K562 (cell line): ENCODE data around the gene CDK14. TPM values are rescaled to one million over a fixed set of nuclear protein-coding genes. Genes with fewer than 3 reads are reported as not detected.
"Not testable (repeated sequence)": the region's sequence is repeated elsewhere in the genome, so short reads cannot be mapped to it uniquely, and the experiment has no call there.

Experiments used
- ATAC-seq: fragments of 200-7000 bp; cut with Tn5 transposase; 3 replicates; pipeline ENCODE4 v1.9.1; 2020; ENCODE audit warnings: moderate library complexity
- BruUV-seq: library from RNA; stranded (reverse); fragments of 400-500 nt; replicated peaks from 2 replicates; lab custom pipeline; 2021; lab: Mats Ljungman, UMichigan
- CTCF ChIA-PET: fragments of 300-600 bp; formaldehyde crosslinking; extraction: SDS; loops from one replicate; lab custom pipeline; 2021; ENCODE audit warnings: low intra/inter-chr PET ratio; lab: Yijun Ruan, JAX
- POLR2A ChIA-PET: fragments of 300-600, 350-650 bp; sonication (Branson Sonifier 250); formaldehyde crosslinking; extraction: SDS; loops from one replicate; lab custom pipeline; 2021; ENCODE audit warnings: antibody characterized with exemption, inconsistent platforms; lab: Yijun Ruan, JAX
- DNase-seq, 4 experiments: peaks; one replicate each; pipeline versions ENCODE4 v3.0.0 to v3.0.0-alpha.2; 2011 to 2018; ENCODE audit warnings: low spot score in 3 of 4, mixed read lengths in 3 of 4; ENCODE audit errors: extremely low read depth in 1 of 4
- FAIRE-seq: peaks from 2 replicates; lab custom pipeline; 2011; peaks lifted over from hg19 to GRCh38; lab: Jason Lieb, UNC
- H2AFZ ChIP-seq: 2 replicates; pipeline ENCODE4 v1.6.0; 2011; ENCODE audit warnings: low read depth, low read length, control low read depth, inconsistent platforms
- H3K27ac ChIP-seq: fragments of 200-600 bp; 3 replicates; pipeline ENCODE4 v1.8.0; 2011; ENCODE audit warnings: low read depth, mild to moderate bottlenecking, control low read depth, inconsistent platforms, low read length, moderate library complexity, mixed read lengths; ENCODE audit errors: extremely low read depth
- H3K27me3 ChIP-seq, 2 experiments: fragments of 300-600 bp in 1 of 2; 2 replicates in 1 of 2; 3 replicates in 1 of 2; pipeline versions ENCODE4 v1.6.0 to v1.8.0; 2011; ENCODE audit warnings: inconsistent platforms in 2 of 2, low read length in 2 of 2, mild to moderate bottlenecking in 1 of 2, mixed read lengths in 1 of 2, moderate library complexity in 1 of 2; ENCODE audit not compliant: control insufficient read depth in 2 of 2, insufficient read depth in 2 of 2
- H3K36me3 ChIP-seq: fragments of 300-600 bp; 3 replicates; pipeline ENCODE4 v1.8.0; 2011; ENCODE audit warnings: mild to moderate bottlenecking, low read length, inconsistent platforms; ENCODE audit not compliant: control insufficient read depth, insufficient read depth
- H3K4me1 ChIP-seq, 2 experiments: fragments of 200-600 bp in 1 of 2; replicated peaks in 1 of 2; 2 replicates in 1 of 2; 3 replicates in 1 of 2; pipeline versions ENCODE4 v1.5.1 to v1.8.0; 2011; ENCODE audit warnings: inconsistent platforms in 2 of 2, low read length in 2 of 2, mild to moderate bottlenecking in 1 of 2, mixed read lengths in 1 of 2, moderate library complexity in 1 of 2; ENCODE audit not compliant: control insufficient read depth in 2 of 2, insufficient read depth in 2 of 2
- H3K4me2 ChIP-seq: 2 replicates; pipeline ENCODE4 v1.6.1; 2011; ENCODE audit warnings: low read length, control low read depth, inconsistent platforms, mixed read lengths; ENCODE audit not compliant: insufficient read depth
- H3K4me3 ChIP-seq: fragments of 200-600 bp; sonication (generic), shearing (Covaris generic); 2 replicates; pipeline ENCODE4 v1.5.1; 2016; ENCODE audit warnings: control low read depth, inconsistent platforms
- H3K79me2 ChIP-seq: fragments of 200-600 bp; 3 replicates; pipeline ENCODE4 v1.8.0; 2011; ENCODE audit warnings: low read length, inconsistent platforms; ENCODE audit not compliant: control insufficient read depth, insufficient read depth
- H3K9ac ChIP-seq, 2 experiments: 2 replicates each; pipeline versions ENCODE4 v1.6.0 to v1.6.1; 2011; ENCODE audit warnings: low read depth in 2 of 2, low read length in 2 of 2, control low read depth in 1 of 2, inconsistent platforms in 1 of 2, mild to moderate bottlenecking in 1 of 2, mixed read lengths in 1 of 2; ENCODE audit not compliant: insufficient read depth in 1 of 2
- H3K9me1 ChIP-seq: one replicate; pipeline ENCODE4 v1.6.0; 2011; ENCODE audit warnings: inconsistent platforms, mild to moderate bottlenecking, low read length, moderate library complexity; ENCODE audit not compliant: control insufficient read depth, insufficient read depth
- H3K9me3 ChIP-seq: replicated peaks from 2 replicates; pipeline ENCODE4 v1.5.1; 2011; ENCODE audit warnings: low read depth, low read length, inconsistent platforms; ENCODE audit not compliant: control insufficient read depth, insufficient read depth
- H4K20me1 ChIP-seq: replicated peaks from 2 replicates; pipeline ENCODE4 v1.6.1; 2011; ENCODE audit warnings: low read length, inconsistent platforms, mixed read lengths; ENCODE audit not compliant: control insufficient read depth, insufficient read depth
- ETS1 ChIP-seq: conservative IDR thresholded peaks from 2 replicates; pipeline ENCODE4 v1.6.1; 2011; ENCODE audit warnings: low read depth, mild to moderate bottlenecking, low read length; ENCODE audit not compliant: control insufficient read depth
- HIVEP1 ChIP-seq: fragments of 250-450 bp; sonication (Bioruptor Pico); IDR thresholded peaks from 2 replicates; pipeline ENCODE4 v1.4.0; 2020; ENCODE audit warnings: mild to moderate bottlenecking
- HLTF ChIP-seq: fragments of 450-650 bp; IDR thresholded peaks from 2 replicates; pipeline ENCODE4 v1.6.1; 2016
- PML ChIP-seq: IDR thresholded peaks from 2 replicates; pipeline ENCODE4 v1.6.1; 2012; ENCODE audit warnings: low read length, inconsistent platforms
- RFX7 ChIP-seq: fragments of 250-450 bp; sonication (Bioruptor Pico); IDR thresholded peaks from 2 replicates; pipeline ENCODE4 v1.5.1; 2021; ENCODE audit warnings: mild to moderate bottlenecking
- TEAD4 ChIP-seq, 2 experiments: sonication (generic) in 1 of 2; formaldehyde crosslinking in 1 of 2; IDR thresholded peaks; 2 replicates each; pipeline versions ENCODE4 v1.6.1 to v1.8.0; 2012 to 2022; ENCODE audit warnings: borderline replicate concordance in 1 of 2, inconsistent platforms in 1 of 2, low read length in 1 of 2, mild to moderate bottlenecking in 1 of 2, missing genetic modification reagents in 1 of 2
- ZFP30 ChIP-seq: fragments of 250-450 bp; sonication (Bioruptor Pico); IDR thresholded peaks from 2 replicates; pipeline ENCODE4 v1.8.0; 2022; ENCODE audit warnings: moderate library complexity, mild to moderate bottlenecking, inconsistent platforms, borderline replicate concordance
- ZNF274 ChIP-seq: IDR thresholded peaks from 2 replicates; pipeline ENCODE4 v1.6.1; 2011; ENCODE audit warnings: low read depth, mild to moderate bottlenecking, low read length, moderate library complexity, borderline replicate concordance
- ZNF639 ChIP-seq, 2 experiments: fragments of 200-800 bp in 1 of 2; sonication (Bioruptor generic) in 1 of 2; sonication (generic) in 1 of 2; formaldehyde crosslinking in 1 of 2; IDR thresholded peaks in 1 of 2; conservative IDR thresholded peaks in 1 of 2; 2 replicates each; pipeline versions ENCODE4 v1.5.0 to v1.6.1; 2016 to 2020; ENCODE audit warnings: missing compliant biosample characterization in 1 of 2, missing genetic modification characterization in 1 of 2, missing genetic modification reagents in 1 of 2
- ZSCAN29 ChIP-seq: fragments of 450-650 bp; IDR thresholded peaks from 2 replicates; pipeline ENCODE4 v1.6.1; 2017
- WGBS: fragments of 100-300 bp; shearing (Covaris generic); methylation state at CpG from one replicate; pipeline ENCODE4 v1.1.6; 2016; ENCODE audit warnings: low coverage, mixed read lengths; ENCODE audit not compliant: insufficient coverage; ENCODE audit errors: missing lambda C conversion rate; 5-methylcytosine and 5-hydroxymethylcytosine counted together
- in situ Hi-C: fragments of 300-500 bp; cut with MboI; formaldehyde crosslinking; loops from 4 replicates; pipeline ENCODE4 v1.15.0; 2018; ENCODE audit warnings: inconsistent platforms, mixed read lengths
- intact Hi-C: fragments of 100-400 bp; cut with micrococcal nuclease; formaldehyde crosslinking; loops from 2 replicates; pipeline ENCODE4 v1.14.2; 2022
- polyA plus RNA-seq, 8 experiments: library from polyadenylated mRNA; depleted of rRNA in 4 of 8; stranded (reverse) in 5 of 8; unstranded in 3 of 8; fragments of >200 nt; fragmentation: Nextera tagmentation in 2 of 8; fragmentation: Illumina TruSeq in 1 of 8; extraction: Ambion mirVana in 2 of 8; extraction: Trizol in 1 of 8; gene quantifications; 2 replicates each; pipeline versions ENCODE4 v1.2.1 to v1.2.3, GENCODE V29; 2011 to 2014; ENCODE audit warnings: inconsistent platforms in 1 of 8, missing spikeins in 1 of 8
- total RNA-seq, 7 experiments: library from RNA; depleted of rRNA in 6 of 7; stranded (reverse); fragments of >200 nt in 6 of 7; fragmentation: Illumina TruSeq in 2 of 7; extraction: Trizol in 2 of 7; gene quantifications; 2 replicates each; pipeline versions ENCODE4 v1.2.1 to v1.2.3, GENCODE V29; 2011 to 2021; ENCODE audit warnings: low replicate concordance in 1 of 7

CDK14 gene
- total and polyA plus RNA-seq, 9 of the 15 experiments (the other 6 are each of a cell fraction or from before 2014, with no cell fraction given), result 0.03 to 0.91 (median 0.16) TPM

GRCh38 chr7:90755041-90755440 is 158.9 kb downstream of the CDK14 start (continued):
- TF ChIP-seq ZNF639 (CRISPR knock-in tag; conservative IDR thresholded peaks at IDR 0.05 in 1 of 2, IDR thresholded peaks at IDR 0.05 in 1 of 2), result no peak
- TF ChIP-seq, all 486 proteins: peak for 0

- FAIRE-seq, result no peak
- H2AFZ ChIP-seq, result no peak overlapping the region
- intact Hi-C loops (no loop called here), in situ Hi-C loops (no loop called here)
- no peaks in the 10 kb centered on the region for H4K20me1 ChIP-seq
- no peaks in the 10 kb centered on the region for H3K27me3 ChIP-seq
- no peak overlapping the region for H3K4me2 ChIP-seq
- H3K79me2 ChIP-seq, result no peaks in the 10 kb centered on the region
- TF ChIP-seq ZNF274, result no peak
- no peak for TF ChIP-seq ZSCAN29
- no peak for TF ChIP-seq HLTF
- TF ChIP-seq ZFP30, result no peak
- no peak for TF ChIP-seq TEAD4 (IDR thresholded peaks at IDR 0.05; ENCODE audit: low read length)
- no peak for TF ChIP-seq TEAD4 (CRISPR knock-in tag; IDR thresholded peaks at IDR 0.05; ENCODE audit: borderline replicate concordance)
- TF ChIP-seq PML, result no peak
- TF ChIP-seq RFX7, result no peak
- no peak for TF ChIP-seq ETS1
- no peak for TF ChIP-seq HIVEP1 (CRISPR knock-in tag)
- no peaks in the 10 kb centered on the region for H3K4me1 ChIP-seq
- H3K9me1 ChIP-seq, result no peaks in the 10 kb centered on the region
- DNase-seq, result no peak
- H3K27ac ChIP-seq, result no peak overlapping the region
- H3K4me3 ChIP-seq, result no peak overlapping the region
- no peaks in the 10 kb centered on the region for H3K9me3 ChIP-seq
- POLR2A ChIA-PET, result no interaction called here
- no TSS peak for BruUV-seq
- no peak for ATAC-seq
- CTCF ChIA-PET, result no interaction called here
- no peak overlapping the region for H3K9ac ChIP-seq
- no peaks in the 10 kb centered on the region for H3K36me3 ChIP-seq
- WGBS, result 4% methylated on average over 1 of the region's 1 CpG
Measured at GRCh38 chr7:90756366-90756765, 160.2 kb downstream of the CDK14 start.

GRCh38 chr7:90757565-90757950 is 161.4 kb downstream of the CDK14 start:
- H3K4me1 ChIP-seq, H3K4me2 ChIP-seq: not testable (repeated sequence)

More at GRCh38 chr7:90757565-90757950, 161.4 kb downstream of the CDK14 start:
- H3K27ac ChIP-seq, CTCF ChIA-PET, H4K20me1 ChIP-seq, H2AFZ ChIP-seq, H3K9me3 ChIP-seq, H3K36me3 ChIP-seq, H3K27me3 ChIP-seq, intact Hi-C loops, FAIRE-seq, ATAC-seq, BruUV-seq, H3K9ac ChIP-seq, H3K4me3 ChIP-seq, DNase-seq, H3K79me2 ChIP-seq, in situ Hi-C loops, H3K9me1 ChIP-seq: not testable (repeated sequence)
- POLR2A ChIA-PET, result interaction anchor here (0.7 kb wide), 1 partner anchor 806 kb away, joined by 3 read pairs; no protein-coding TSS in a partner anchor
- 0% methylated on average over 9 of the region's 9 CpGs for WGBS
